HepG2 (cell line): ENCODE measurements around the gene F12. TPM values are rescaled to one million over a fixed set of nuclear protein-coding genes. Genes with fewer than 3 reads are reported as not detected.
A peak's percentile ranks its signal among the peaks of the same experiment; 100 is the strongest.

Source experiments
- ARNT ChIP-seq: fragments of 450-650 bp; IDR thresholded peaks from 2 replicates; pipeline ENCODE4 v1.6.1; 2017
- ELF3 ChIP-seq: IDR thresholded peaks from 2 replicates; pipeline ENCODE4 v1.6.1; 2016; ENCODE audit warnings: missing genetic modification reagents, missing compliant biosample characterization
- ELF4 ChIP-seq: sonication (generic); formaldehyde crosslinking; IDR thresholded peaks from 2 replicates; pipeline ENCODE4 v1.5.0; 2020; ENCODE audit warnings: missing genetic modification reagents, mild to moderate bottlenecking, moderate library complexity, borderline replicate concordance
- GATAD1 ChIP-seq: IDR thresholded peaks from 2 replicates; pipeline ENCODE4 v1.6.1; 2016; ENCODE audit warnings: missing genetic modification reagents, missing compliant biosample characterization
- LCORL ChIP-seq, 2 experiments: fragments of 450-650 bp in 1 of 2; sonication (generic) in 1 of 2; formaldehyde crosslinking in 1 of 2; IDR thresholded peaks; 2 replicates each; pipeline versions ENCODE4 v1.5.0 to v1.6.1; 2017 to 2020; ENCODE audit warnings: antibody characterized with exemption in 1 of 2, missing genetic modification reagents in 1 of 2
- MLXIP ChIP-seq: sonication (generic); formaldehyde crosslinking; IDR thresholded peaks from 2 replicates; pipeline ENCODE4 v1.9.0; 2021; ENCODE audit warnings: missing genetic modification reagents, borderline replicate concordance
- PPARG ChIP-seq: conservative IDR thresholded peaks from 2 replicates; pipeline ENCODE4 v1.6.1; 2016; ENCODE audit warnings: missing biosample characterization, missing genetic modification reagents
- SALL1 ChIP-seq: sonication (generic); formaldehyde crosslinking; IDR thresholded peaks from 2 replicates; pipeline ENCODE4 v1.8.0; 2022; ENCODE audit warnings: mild to moderate bottlenecking, missing genetic modification reagents
- SRY ChIP-seq: sonication (generic); formaldehyde crosslinking; IDR thresholded peaks from 2 replicates; pipeline ENCODE4 v1.8.0; 2022; ENCODE audit warnings: mild to moderate bottlenecking, missing genetic modification reagents
- TOE1 ChIP-seq: sonication (generic); formaldehyde crosslinking; IDR thresholded peaks from 2 replicates; pipeline ENCODE4 v1.4.0; 2020; ENCODE audit warnings: mild to moderate bottlenecking, missing genetic modification reagents
- ZBTB20 ChIP-seq: sonication (generic); formaldehyde crosslinking; IDR thresholded peaks from 2 replicates; pipeline ENCODE4 v1.8.1; 2023; ENCODE audit warnings: missing genetic modification reagents, low read depth, mild to moderate bottlenecking, borderline replicate concordance
- ZBTB26 ChIP-seq: IDR thresholded peaks from 2 replicates; pipeline ENCODE4 v1.6.1; 2016; ENCODE audit warnings: missing compliant biosample characterization, missing genetic modification reagents, borderline replicate concordance
- ZFYVE20 ChIP-seq: sonication (generic); formaldehyde crosslinking; IDR thresholded peaks from 2 replicates; pipeline ENCODE4 v1.8.0; 2023; ENCODE audit warnings: low read depth, mild to moderate bottlenecking, moderate library complexity, missing genetic modification reagents, borderline replicate concordance
- ZNF124 ChIP-seq: sonication (generic); formaldehyde crosslinking; IDR thresholded peaks from 2 replicates; pipeline ENCODE4 v1.4.0; 2020; ENCODE audit warnings: missing genetic modification reagents
- ZNF225 ChIP-seq: sonication (generic); formaldehyde crosslinking; IDR thresholded peaks from 2 replicates; pipeline ENCODE4 v1.4.0; 2020; ENCODE audit warnings: mild to moderate bottlenecking, missing genetic modification reagents
- ZNF460 ChIP-seq: sonication (generic); formaldehyde crosslinking; IDR thresholded peaks from 2 replicates; pipeline ENCODE4 v1.5.1; 2020; ENCODE audit warnings: missing genetic modification reagents, mild to moderate bottlenecking, borderline replicate concordance
- ZNF547 ChIP-seq: sonication (generic); formaldehyde crosslinking; IDR thresholded peaks from 2 replicates; pipeline ENCODE4 v1.5.1; 2020; ENCODE audit warnings: mild to moderate bottlenecking, missing genetic modification reagents
- ZNF577 ChIP-seq: sonication (generic); formaldehyde crosslinking; IDR thresholded peaks from 2 replicates; pipeline ENCODE4 v1.4.0; 2020; ENCODE audit warnings: mild to moderate bottlenecking, low read depth, missing genetic modification reagents, borderline replicate concordance
- ZNF619 ChIP-seq: sonication (generic); formaldehyde crosslinking; IDR thresholded peaks from 2 replicates; pipeline ENCODE4 v1.4.0; 2020; ENCODE audit warnings: mild to moderate bottlenecking, missing genetic modification reagents
- polyA plus RNA-seq, 8 experiments: library from polyadenylated mRNA; depleted of rRNA in 3 of 8; stranded (reverse) in 7 of 8; unstranded in 1 of 8; fragments of >200 nt; fragmentation: Illumina TruSeq in 4 of 8; extraction: Trizol in 4 of 8; gene quantifications; 2 replicates each; pipeline versions ENCODE4 v1.2.1 to v1.2.3, GENCODE V29; 2011 to 2016; ENCODE audit warnings: low read depth in 4 of 8, missing spikeins in 1 of 8, mixed read lengths in 1 of 8; ENCODE audit not compliant: insufficient read depth in 1 of 8
- total RNA-seq, 5 experiments: library from RNA; depleted of rRNA; stranded (reverse); fragments of >200 nt; fragmentation: Illumina TruSeq; extraction: Trizol; gene quantifications; 2 replicates each; pipeline ENCODE4 v1.2.3, GENCODE V29; 2016; ENCODE audit warnings: low read depth in 1 of 5

F12 gene
- total and polyA plus RNA-seq, 2 of the 13 experiments (the other 11 are each of a cell fraction or from before 2014, with no cell fraction given) = 2.5 to 3.0 TPM

- TF ChIP-seq ZNF619 (no peak), ZNF124 (no peak), ZNF460 (CRISPR knock-in tag) (no peak), SALL1 (no peak), ZNF547 (CRISPR knock-in tag) (no peak), GATAD1 (CRISPR knock-in tag) (peak; percentile 21; the same call in 1 of the 2 replicates), LCORL (IDR thresholded peaks at IDR 0.05) (no peak), LCORL (CRISPR knock-in tag; IDR thresholded peaks at IDR 0.05) (no peak; the same call in 1 of the 2 replicates), PPARG (CRISPR knock-in tag) (0 out of 2 replicates have a peak, but pooled peaks have one; percentile 17), ZNF225 (CRISPR knock-in tag) (no peak), ZFYVE20 (CRISPR knock-in tag) (no peak), ZNF577 (CRISPR knock-in tag) (no peak), ZBTB26 (CRISPR knock-in tag) (peak; percentile 96), ELF3 (peak; percentile 48), TOE1 (CRISPR knock-in tag) (no peak), ZBTB20 (no peak), SRY (CRISPR knock-in tag) (no peak), MLXIP (CRISPR knock-in tag) (no peak), ARNT (no peak), ELF4 (CRISPR knock-in tag) (no peak)
Measured at GRCh38 chr5:177354256-177354655, 55.1 kb downstream of the F12 start (continued).
